Glutamatergic neuron (in vitro differentiated cells): ENCODE measurements around the gene MLPH. TPM values are rescaled to one million over a fixed set of nuclear protein-coding genes. Genes with fewer than 3 reads are reported as not detected.

ENCODE experiments used
- DNase-seq: peaks from one replicate; pipeline ENCODE4 v3.0.0; 2022
- H3K27ac Mint-ChIP-seq: one replicate; pipeline ENCODE4 v1.8.0; 2020; ENCODE audit warnings: mild to moderate bottlenecking, mixed read lengths, inconsistent platforms; ENCODE audit not compliant: unreplicated experiment
- H3K27me3 Mint-ChIP-seq: one replicate; pipeline ENCODE4 v1.8.0; 2020; ENCODE audit warnings: mild to moderate bottlenecking, moderate library complexity, mixed read lengths, inconsistent platforms; ENCODE audit not compliant: unreplicated experiment
- H3K36me3 Mint-ChIP-seq: one replicate; pipeline ENCODE4 v1.8.0; 2020; ENCODE audit warnings: mild to moderate bottlenecking, mixed read lengths, inconsistent platforms; ENCODE audit not compliant: unreplicated experiment
- H3K4me1 Mint-ChIP-seq: one replicate; pipeline ENCODE4 v1.8.0; 2020; ENCODE audit warnings: mild to moderate bottlenecking, low read depth, mixed read lengths, inconsistent platforms; ENCODE audit not compliant: unreplicated experiment
- H3K4me3 Mint-ChIP-seq: one replicate; pipeline ENCODE4 v1.8.0; 2020; ENCODE audit warnings: mild to moderate bottlenecking, mixed read lengths, inconsistent platforms; ENCODE audit not compliant: unreplicated experiment
- H3K9me3 Mint-ChIP-seq: one replicate; pipeline ENCODE4 v1.8.0; 2020; ENCODE audit warnings: mild to moderate bottlenecking, moderate library complexity, mixed read lengths, inconsistent platforms; ENCODE audit not compliant: unreplicated experiment
- total RNA-seq: library from RNA; stranded (reverse); fragmentation: NEBNext Ultra II Directional; extraction: Animal tissue kit (Norgen Biotek cat#: 25700); gene quantifications from one replicate; pipeline ENCODE4 v1.2.1, GENCODE V29; 2021; ENCODE audit not compliant: unreplicated experiment
- TF ChIP-seq, protein P1 (sequence below): fragments of 200-600 bp; sonication (generic); IDR thresholded peaks from one replicate; pipeline ENCODE4 v1.5.0; 2021; ENCODE audit not compliant: partially characterized antibody, unreplicated experiment

The MLPH gene
- total RNA-seq, 1 donor from 2014 or later = 4.3 TPM

DNA sequence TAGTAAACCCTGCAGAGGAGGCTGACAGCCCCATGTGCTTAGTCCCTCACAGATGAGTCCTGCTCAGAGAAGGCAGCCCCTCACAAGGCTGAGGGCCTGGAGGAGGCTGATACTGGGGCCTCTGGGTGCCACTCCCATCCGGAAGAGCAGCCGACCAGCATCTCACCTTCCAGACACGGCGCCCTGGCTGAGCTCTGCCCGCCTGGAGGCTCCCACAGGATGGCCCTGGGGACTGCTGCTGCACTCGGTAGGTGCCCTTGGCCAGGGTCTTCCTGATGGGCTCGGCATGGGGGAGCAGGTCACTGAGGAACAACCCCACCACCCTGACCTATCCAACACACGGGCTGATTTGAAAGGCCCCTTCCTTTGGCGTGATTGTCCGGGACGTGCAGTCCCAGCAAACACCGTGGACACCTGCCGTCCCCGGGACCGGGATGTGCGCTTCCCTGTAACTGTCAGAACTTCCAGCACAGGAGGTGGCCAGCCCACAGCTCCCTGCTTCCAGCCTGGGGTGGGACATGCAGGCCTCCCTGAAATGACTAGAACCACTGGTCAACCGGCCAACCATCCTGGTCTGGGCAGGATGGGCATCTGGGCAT is 38.6 kb downstream of the MLPH start:
- Mint-ChIP-seq H3K4me3 (no peak overlapping the region), H3K27me3 (no peaks in the 10 kb centered on the region), H3K27ac (no peak overlapping the region), H3K36me3 (no peaks in the 10 kb centered on the region), H3K4me1 (peaks cover 10% of the 10 kb centered on the region), H3K9me3 (peaks cover 1% of the 10 kb centered on the region)
- TF ChIP-seq, protein P1, sequence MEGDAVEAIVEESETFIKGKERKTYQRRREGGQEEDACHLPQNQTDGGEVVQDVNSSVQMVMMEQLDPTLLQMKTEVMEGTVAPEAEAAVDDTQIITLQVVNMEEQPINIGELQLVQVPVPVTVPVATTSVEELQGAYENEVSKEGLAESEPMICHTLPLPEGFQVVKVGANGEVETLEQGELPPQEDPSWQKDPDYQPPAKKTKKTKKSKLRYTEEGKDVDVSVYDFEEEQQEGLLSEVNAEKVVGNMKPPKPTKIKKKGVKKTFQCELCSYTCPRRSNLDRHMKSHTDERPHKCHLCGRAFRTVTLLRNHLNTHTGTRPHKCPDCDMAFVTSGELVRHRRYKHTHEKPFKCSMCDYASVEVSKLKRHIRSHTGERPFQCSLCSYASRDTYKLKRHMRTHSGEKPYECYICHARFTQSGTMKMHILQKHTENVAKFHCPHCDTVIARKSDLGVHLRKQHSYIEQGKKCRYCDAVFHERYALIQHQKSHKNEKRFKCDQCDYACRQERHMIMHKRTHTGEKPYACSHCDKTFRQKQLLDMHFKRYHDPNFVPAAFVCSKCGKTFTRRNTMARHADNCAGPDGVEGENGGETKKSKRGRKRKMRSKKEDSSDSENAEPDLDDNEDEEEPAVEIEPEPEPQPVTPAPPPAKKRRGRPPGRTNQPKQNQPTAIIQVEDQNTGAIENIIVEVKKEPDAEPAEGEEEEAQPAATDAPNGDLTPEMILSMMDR = no peak
- DNase-seq = no peak

DNA sequence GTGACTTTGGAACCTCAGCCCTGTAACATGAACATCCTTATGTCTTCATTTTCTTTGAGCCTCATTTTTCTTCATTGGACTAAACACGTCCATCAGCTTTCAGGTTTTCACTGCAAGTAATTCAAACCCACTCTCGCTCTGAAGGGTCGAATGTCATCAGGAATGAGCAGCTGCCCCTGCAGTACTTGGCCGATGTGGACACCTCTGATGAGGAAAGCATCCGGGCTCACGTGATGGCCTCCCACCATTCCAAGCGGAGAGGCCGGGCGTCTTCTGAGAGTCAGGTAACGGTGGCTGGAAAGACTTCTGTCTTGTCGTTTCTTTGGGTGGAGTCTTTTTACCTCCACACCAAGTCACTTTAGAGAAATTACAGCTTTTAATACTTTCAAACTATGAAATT is 40.2 kb downstream of the MLPH start:
- no peak overlapping the region for H3K27ac Mint-ChIP-seq
- no peak for DNase-seq
- TF ChIP-seq, protein P1 = no peak
- H3K9me3 Mint-ChIP-seq = peaks cover 2% of the 10 kb centered on the region
- no peaks in the 10 kb centered on the region for H3K36me3 Mint-ChIP-seq
- peaks cover 17% of the 10 kb centered on the region for H3K4me1 Mint-ChIP-seq
- no peak overlapping the region for H3K4me3 Mint-ChIP-seq
- no peaks in the 10 kb centered on the region for H3K27me3 Mint-ChIP-seq

- Mint-ChIP-seq H3K27me3 (no peaks in the 10 kb centered on the region), H3K27ac (no peak overlapping the region), H3K4me1 (peaks cover 19% of the 10 kb centered on the region), H3K9me3 (peaks cover 2% of the 10 kb centered on the region), H3K4me3 (no peak overlapping the region), H3K36me3 (no peaks in the 10 kb centered on the region)
- TF ChIP-seq, protein P1 = no peak
- DNase-seq = no peak
Observed at GRCh38 chr2:237527766-237528165, 40.7 kb downstream of the MLPH start.

- no peak overlapping the region for H3K27ac Mint-ChIP-seq
- TF ChIP-seq, protein P1 = no peak
- DNase-seq = peak; percentile 66
- peaks cover 4% of the 10 kb centered on the region for H3K9me3 Mint-ChIP-seq
- H3K4me3 Mint-ChIP-seq = no peak overlapping the region
- no peaks in the 10 kb centered on the region for H3K27me3 Mint-ChIP-seq
- H3K4me1 Mint-ChIP-seq = peaks cover 19% of the 10 kb centered on the region
- no peaks in the 10 kb centered on the region for H3K36me3 Mint-ChIP-seq
Observed at GRCh38 chr2:237529452-237530402, 42.7 kb downstream of the MLPH start.
